ENCODE measurements around the gene FYN.

GRCh38 chr6:111677249-111677990 is 195.8 kb downstream of the FYN start:
- TF ChIP-seq, protein P1, sequence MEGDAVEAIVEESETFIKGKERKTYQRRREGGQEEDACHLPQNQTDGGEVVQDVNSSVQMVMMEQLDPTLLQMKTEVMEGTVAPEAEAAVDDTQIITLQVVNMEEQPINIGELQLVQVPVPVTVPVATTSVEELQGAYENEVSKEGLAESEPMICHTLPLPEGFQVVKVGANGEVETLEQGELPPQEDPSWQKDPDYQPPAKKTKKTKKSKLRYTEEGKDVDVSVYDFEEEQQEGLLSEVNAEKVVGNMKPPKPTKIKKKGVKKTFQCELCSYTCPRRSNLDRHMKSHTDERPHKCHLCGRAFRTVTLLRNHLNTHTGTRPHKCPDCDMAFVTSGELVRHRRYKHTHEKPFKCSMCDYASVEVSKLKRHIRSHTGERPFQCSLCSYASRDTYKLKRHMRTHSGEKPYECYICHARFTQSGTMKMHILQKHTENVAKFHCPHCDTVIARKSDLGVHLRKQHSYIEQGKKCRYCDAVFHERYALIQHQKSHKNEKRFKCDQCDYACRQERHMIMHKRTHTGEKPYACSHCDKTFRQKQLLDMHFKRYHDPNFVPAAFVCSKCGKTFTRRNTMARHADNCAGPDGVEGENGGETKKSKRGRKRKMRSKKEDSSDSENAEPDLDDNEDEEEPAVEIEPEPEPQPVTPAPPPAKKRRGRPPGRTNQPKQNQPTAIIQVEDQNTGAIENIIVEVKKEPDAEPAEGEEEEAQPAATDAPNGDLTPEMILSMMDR (IDR thresholded peaks at IDR 0.05; ENCODE audit: low read depth, low read length, poor library complexity, severe bottlenecking): no peak
- TF ChIP-seq EZH2phosphoT487 (IDR thresholded peaks at IDR 0.05; ENCODE audit: borderline replicate concordance, low read length): no peak

Measured in DOHH2 (cell line).